GM18907 (cell line): ENCODE data around the gene EPS15.
"Not testable (repeated sequence)": the region's sequence is repeated elsewhere in the genome, so short reads cannot be mapped to it uniquely, and the experiment has no call there.

ENCODE experiments used
- ATAC-seq: cut with Tn5 transposase; IDR thresholded peaks from one replicate; pipeline ENCODE4 v1.9.1; 2021; ENCODE audit warnings: mild to moderate bottlenecking, moderate library complexity; ENCODE audit not compliant: unreplicated experiment

Gene EPS15

DNA sequence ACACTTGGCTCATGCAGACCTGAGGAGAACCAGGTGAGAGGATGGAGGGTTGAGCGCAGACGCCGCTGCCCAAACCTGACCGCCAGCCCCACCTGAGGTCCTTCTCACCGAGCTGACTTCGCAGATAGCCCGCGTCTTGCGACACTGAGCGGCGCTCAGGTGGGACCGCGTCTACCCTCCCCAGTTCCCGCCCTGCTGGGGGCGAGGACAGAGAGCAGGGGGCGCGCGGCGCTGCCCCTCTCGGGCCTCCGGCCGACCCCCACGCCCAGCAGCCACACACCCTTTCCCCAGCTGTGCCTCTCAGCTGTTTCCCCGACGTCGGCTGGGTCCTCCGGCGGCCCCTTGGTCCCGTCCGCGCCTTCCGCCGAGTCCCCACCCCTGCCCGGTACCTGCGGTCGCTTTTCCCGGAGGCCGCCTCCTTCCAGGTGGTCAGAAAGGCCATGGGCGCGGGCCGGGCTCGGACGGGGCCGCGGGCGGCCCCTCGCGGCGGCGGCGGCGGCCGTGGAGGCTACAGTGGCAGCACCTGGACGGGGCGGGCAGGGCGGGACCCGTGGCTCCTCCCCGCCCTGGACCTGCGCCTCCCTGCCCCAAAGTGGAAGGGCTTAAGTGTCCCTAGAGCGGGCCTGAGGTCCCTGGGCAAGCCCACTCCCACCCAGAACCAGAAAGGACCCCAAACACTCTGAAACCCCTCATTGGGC is 174.3 kb downstream of the EPS15 start:
- no peak for ATAC-seq

GRCh38 chr1:51344276-51344601 is 174.8 kb downstream of the EPS15 start:
- no peak for ATAC-seq

GRCh38 chr1:51343624-51344023 is 175.4 kb downstream of the EPS15 start:
- no peak for ATAC-seq

GRCh38 chr1:51342591-51343206 is 176.4 kb downstream of the EPS15 start:
- no peak for ATAC-seq

- peak; percentile 62 for ATAC-seq
These were observed 177.1 kb downstream of the EPS15 start for GRCh38 chr1:51341876-51342496.

GRCh38 chr1:51340380-51340779 is 178.7 kb downstream of the EPS15 start:
- ATAC-seq = no peak

GRCh38 chr1:51336711-51337110 is 182.4 kb downstream of the EPS15 start:
- ATAC-seq = no peak

DNA sequence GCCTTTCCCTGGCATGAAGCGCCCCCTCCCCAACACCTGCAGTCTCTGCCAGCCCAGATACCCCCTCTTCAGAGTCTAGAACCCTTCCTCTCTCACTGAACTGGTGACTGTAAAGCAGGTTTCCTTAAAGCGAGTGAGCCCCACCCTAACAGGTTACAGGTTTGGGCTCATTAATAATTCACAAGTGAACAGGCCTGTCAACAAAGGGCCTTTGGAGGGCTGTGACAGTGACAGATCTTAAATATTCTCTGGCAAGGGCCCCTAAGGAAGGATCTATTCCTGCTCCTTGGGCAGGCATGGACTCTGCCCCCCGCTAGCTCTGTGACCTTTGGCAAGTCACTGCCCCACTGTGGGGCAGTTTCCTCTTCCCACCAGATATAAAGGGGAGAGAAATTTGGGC is 183.1 kb downstream of the EPS15 start:
- ATAC-seq = no peak

GRCh38 chr1:51331206-51332100 is 187.6 kb downstream of the EPS15 start:
- ATAC-seq = peak; percentile 66

DNA sequence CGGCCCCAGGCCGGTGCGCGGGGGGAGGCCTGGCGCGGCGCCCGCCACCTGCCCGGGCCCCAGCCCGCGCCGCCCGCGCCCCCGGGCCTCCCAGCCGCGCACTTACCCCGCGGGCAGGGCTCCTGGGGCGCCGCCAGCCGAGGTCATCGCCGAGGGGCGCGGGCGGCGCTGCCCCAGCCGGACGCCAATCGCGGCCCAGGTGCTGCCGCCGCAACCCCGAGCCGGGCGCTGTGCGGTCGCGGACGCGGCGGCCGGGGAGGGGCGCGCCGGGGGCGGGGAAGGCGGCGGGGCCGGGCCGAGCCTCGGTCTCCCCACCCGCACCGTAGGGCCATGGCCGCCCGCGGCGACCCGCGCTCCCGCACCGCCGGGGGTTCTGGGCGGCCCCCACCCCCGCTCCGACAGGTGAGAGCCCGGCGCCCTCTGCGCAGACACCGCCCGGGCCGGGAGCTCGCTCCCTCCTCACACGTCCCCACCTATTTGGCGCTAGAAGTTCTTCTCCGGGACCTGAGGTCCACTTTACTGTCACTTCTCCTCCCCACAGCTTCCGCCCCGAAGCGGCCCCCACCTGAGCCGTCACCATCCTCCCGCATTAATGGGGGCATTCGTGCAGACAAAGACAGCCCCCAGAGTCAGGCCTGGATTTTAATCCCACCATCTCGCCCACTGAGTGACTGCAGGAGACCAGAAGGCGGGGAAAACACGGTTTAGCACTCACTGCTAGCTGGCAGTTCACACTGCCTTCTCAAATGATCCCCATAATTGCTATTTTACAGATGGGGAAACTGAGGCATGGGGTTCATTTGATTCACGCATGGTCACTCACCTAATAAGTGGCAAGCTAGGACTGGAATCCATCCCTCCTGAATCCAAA is 188.5 kb downstream of the EPS15 start, which contains the start of gene TTC39A:
Gene TTC39A, minus strand, starts transcription at position 232 of the 871 bp plus-strand sequence. Its CDS starts 85 bp downstream, at position 147.
- no peak for ATAC-seq

GRCh38 chr1:51329443-51330325 is 189.4 kb downstream of the EPS15 start:
- ATAC-seq = no peak

- no peak for ATAC-seq
These were observed 190.1 kb downstream of the EPS15 start for GRCh38 chr1:51328926-51329325.

DNA sequence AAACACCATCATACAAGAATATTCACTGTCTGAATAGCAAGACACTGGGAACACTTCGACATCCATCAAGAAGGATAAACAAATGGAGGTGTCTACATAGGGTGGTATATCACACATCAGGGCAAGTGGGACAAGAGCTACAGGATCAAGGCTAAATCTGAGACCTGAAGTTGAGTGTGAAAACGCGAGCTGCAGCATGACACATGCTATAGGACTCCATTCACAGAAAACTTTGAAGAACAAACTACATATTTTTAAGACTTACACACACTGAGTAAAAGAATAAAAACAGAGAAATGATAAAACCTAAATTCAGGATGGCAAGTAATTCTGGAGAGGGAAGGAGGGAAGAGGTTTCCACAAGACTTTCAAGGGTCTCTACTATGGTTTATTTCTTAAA is 190.8 kb downstream of the EPS15 start:
- ATAC-seq = no peak

DNA sequence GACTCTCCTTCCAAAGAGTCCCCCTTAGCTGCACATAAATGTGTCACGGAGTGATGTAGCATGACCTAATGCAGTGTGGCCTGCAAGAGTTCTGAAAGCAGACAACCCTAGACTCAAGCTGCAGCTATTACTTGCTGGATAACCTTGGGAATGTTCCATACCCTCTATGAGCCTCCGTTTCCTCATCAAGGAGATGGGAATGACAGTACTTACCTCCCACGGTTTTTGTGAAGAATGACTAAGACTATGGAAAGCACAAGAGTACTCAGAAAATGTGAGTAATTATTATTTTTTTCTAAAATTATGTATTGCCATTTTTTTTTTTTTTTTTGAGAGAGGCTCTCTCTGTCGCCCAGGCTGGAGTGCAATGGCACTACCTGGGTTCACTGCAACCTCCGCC is 191.7 kb downstream of the EPS15 start:
- ATAC-seq = no peak

DNA sequence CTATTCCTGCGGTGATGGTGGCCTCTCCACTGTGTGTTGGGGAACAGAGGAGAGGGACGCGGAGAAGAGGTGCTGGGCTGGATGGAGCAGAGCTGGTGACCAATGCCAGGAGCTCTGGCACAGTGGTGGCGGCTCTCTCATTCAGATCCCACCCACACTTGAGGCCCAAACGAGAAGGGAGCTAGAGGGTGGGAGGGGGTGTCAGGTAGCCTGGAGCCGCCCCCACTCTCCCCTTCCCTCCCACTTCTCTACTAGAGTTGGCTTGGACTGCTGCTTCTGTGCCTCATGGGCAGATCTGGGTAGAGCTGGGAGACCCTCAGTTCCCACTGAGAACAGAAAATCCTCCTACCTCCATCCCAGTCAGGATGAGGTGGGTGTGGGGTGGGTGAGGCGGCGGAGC is 192.2 kb downstream of the EPS15 start:
- ATAC-seq = no peak

DNA sequence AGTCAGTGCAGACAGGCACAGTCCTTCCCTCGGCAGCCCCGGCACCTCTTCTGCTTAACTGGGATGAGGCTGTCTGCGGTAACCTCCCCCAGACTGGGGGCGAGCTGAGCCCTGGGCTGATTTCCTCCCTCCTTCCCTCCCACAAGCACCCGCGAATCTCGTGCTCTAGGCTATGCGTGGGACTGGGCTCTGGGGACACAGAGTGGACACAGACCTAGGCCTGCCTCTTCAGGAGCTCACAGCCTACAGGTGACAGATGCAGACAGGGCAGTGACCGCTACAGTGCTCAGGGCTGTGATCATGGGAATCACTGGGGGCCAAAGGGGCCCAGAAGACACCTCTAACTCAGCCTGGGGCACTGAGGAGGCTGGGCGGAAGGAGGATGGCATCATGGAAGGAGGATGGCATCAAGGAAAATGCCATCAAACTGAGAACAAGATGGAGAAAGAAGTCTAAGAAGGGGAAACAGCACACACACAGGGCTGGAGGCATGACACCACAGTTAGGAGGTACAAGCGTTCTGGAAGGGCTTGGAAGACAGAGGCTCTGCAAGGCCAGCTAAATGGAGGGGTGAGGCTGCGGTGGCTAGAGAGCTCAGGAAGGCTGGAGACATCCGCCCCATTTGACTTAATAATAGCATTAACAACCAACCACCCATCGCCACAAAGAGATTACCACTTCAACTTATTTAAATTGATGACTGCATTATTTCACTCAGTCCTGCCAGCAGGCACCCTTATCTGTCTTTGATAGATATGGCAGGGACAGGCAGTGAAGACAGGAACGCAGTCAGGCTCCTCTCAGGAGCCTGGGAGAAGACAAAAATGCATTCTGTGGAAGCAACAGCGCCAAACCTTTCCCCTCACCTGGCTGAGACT is 192.9 kb downstream of the EPS15 start:
- ATAC-seq = no peak

GRCh38 chr1:51325391-51325790 is 193.7 kb downstream of the EPS15 start:
- ATAC-seq = no peak

- not testable (repeated sequence) for ATAC-seq
These were observed 194.1 kb downstream of the EPS15 start for GRCh38 chr1:51325011-51325385.
